ENCODE measurements around the gene SCN5A.
"Not testable (repeated sequence)": the region's sequence is repeated elsewhere in the genome, so short reads cannot be mapped to it uniquely, and the experiment has no call there.

The SCN5A gene

DNA sequence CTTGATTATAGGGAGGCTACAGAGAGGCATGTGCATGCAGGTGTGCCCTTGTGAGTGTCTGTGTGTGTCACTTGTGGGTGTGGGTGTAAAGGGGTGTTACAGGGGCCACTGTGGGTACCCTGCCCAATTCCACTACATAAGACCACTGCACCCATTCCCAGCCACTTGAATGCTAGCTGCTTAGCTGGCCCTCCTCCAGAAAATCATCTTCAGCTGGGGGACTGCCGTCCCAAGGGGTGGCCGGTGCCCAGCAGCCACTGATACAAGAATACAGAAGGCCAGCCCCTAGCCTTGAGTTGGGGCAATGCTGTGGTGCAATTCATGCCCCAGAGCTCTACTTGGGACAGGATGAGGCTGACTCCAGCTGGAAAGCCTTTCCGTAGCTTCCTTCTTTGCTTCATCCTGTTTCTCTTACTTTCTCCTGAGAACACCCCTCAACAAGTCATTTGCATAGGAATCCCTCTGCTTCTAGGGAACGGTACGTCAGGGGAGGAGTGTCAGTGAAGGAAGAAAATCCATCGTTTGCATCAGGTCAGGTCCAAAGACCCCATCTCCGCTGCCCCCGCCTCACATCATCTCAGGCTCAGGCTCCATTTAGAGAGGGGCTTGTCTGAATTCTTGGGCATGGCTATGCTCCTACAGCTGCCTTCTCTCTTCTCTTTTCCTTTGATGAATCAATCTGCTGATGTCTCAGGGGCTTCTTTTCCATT, 72.0 kb downstream of the SCN5A start:
- no peak for DNase-seq

DNA sequence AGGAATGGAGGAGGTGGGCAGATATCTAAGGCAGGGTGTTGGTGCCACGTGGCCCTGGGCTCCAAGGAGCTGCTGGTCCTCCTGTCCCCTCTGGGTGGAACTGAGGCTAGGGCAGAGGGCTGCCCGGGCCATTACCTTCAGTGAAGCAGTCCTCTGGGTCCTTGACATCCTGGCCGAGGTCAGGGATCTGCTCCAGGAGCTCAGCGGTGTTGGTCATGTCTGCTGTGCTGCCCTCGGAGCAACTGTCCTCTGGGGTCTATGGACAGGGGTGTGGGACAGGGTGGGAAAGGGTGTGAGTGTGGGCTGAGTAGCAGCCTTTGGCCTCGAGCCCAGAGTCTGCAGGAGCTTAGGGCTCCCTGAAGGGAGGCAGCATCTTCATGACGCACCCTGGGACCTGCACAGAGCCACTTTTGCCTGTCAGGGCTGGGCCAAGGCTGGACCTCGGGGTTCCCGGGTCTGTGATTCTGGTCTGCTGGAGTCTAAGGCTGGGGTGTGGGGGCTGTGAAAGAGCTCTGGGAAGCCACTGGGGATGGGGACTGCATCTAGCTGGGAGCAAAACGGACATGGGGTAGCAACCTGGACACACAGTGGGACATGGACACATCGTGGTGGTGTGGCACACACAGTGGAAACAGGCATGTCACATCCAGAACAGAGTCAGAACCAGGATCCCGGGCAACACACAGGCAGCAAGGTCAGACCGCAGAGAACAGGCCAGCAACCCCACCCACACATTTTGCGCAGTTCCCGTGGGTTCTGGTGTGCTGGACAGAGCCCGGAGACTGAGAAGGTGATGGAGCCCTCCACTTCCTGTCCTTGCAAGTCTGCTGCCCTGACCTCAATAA, 72.7 kb downstream of the SCN5A start:
- no peak for DNase-seq

GRCh38 chr3:38576131-38576525, 73.4 kb downstream of the SCN5A start:
- no peak for DNase-seq

DNA sequence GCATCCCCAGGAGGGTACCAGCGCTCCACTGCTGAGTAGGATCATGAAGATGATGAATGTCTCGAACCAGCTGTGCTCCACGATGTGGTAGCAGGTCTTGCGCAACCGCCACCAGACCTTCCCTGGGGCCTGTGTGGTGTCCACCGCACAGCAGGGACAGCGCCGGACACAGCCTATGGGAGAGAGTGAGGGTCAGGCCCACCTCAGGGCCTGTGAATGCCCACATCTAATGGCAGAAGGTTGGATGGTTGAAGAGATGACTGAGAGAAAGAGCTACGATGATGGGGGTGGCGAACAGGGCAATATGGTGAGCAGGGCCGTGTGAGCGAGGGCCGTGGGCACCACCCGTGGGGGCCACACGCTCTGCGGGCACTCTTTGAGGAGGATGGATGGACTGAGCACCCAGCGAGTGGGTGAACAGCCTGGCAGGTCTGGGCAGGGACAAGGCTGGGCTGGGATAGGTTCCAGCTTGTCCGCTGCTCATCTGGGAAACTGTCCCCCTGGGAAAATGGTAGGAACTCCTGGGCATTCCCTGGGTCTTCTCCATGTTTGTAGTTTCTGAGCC, 74.1 kb downstream of the SCN5A start:
- no peak for DNase-seq

GRCh38 chr3:38574411-38575278, 74.8 kb downstream of the SCN5A start:
- DNase-seq = no peak

DNA sequence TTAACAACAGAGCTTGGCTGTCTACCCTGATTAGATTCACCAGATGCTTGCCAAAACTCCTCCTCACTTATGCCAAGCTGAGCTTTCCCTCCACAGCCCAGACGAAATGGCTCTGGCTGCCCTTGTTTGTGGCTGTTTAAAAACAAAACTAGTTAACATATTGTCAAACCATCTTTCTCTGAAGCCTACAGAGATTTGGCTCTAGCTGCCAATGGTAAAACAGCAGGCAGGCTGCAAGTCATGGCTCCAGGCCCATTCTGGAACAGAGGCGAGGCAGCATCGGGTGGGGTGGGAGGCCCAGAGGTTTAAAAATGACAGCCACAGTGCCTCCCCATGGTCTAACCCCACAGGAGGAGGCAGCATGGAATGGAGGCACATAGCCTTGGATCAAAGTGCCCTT, 75.9 kb downstream of the SCN5A start:
- DNase-seq = no peak

GRCh38 chr3:38573111-38573510, 76.4 kb downstream of the SCN5A start:
- no peak for DNase-seq

DNA sequence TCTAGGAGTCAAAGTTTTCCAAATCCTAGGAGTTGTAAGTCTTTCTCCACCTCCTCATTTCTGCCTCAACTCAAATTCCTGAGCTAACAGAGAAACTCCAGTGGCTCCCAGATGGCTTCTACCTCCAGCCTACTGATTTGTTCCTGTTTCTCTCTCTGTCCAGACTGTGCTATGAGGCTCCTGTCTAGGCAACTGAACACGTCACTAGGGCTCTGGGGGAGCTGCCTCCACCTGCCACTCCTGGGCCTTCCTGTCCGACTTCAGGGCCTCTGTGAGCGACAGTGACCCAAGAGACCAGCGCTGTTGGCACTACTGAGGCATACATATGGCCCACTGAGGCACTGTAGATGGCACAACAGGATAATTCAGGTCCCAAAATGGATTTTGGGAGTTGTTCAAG, 82.0 kb downstream of the SCN5A start:
- no peak for DNase-seq

GRCh38 chr3:38566794-38567193, 82.7 kb downstream of the SCN5A start:
- not testable (repeated sequence) for DNase-seq

DNA sequence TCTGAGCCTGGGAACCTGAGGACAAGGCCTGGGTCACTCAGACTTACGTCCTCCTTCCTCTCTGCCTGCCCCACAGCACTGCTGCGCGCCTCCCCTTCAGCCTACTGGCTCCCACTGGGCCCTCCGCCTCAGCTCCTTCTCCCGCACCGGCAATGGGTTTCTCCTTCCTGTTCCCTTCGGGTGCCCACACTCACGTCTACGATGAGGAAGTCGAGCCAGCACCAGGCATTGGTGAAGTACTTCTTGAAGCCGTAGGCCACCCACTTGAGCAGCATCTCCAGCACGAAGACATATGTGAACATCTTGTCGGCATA, 83.3 kb downstream of the SCN5A start:
- no peak for DNase-seq

- no peak for DNase-seq
These were observed 83.9 kb downstream of the SCN5A start for GRCh38 chr3:38565339-38566214.

DNA sequence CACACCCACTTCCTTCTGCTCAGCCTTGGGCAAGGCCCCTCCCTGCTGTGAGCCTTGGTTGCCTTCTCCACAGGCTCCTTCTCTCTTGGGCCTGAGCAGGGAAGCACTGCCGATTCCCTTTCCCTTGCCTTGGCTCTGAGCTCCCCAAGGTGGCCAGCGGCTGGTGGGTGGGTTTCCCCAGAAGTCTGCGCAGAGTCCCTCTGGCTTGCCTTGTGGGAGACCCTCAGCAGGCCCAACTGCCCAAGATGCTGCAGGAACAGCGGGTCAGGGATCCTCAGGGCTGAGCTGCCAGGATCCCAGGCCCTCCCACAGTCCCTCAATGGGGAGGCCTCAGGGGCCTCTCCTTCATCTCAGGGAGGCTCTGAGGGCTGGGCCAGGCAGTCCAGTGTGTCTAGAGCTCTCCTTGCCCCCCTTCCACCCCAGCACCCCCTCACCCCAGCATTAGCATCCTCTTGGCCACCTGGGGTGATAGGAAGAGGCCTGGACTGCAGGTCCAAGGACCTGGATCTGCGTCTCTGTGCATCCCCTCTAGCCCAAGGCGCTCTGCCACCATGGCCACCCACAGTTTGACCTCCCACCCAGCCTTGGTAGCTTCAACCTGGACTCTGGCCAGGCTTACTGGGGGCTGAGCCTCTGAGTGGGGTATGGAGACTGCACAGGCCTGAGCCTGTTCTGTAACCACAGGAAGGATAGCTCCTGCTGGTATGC, 84.7 kb downstream of the SCN5A start:
- DNase-seq = no peak

- no peak for DNase-seq
These were observed 85.6 kb downstream of the SCN5A start for GRCh38 chr3:38563886-38564270.

GRCh38 chr3:38563070-38563885, 86.2 kb downstream of the SCN5A start:
- no peak for DNase-seq

DNA sequence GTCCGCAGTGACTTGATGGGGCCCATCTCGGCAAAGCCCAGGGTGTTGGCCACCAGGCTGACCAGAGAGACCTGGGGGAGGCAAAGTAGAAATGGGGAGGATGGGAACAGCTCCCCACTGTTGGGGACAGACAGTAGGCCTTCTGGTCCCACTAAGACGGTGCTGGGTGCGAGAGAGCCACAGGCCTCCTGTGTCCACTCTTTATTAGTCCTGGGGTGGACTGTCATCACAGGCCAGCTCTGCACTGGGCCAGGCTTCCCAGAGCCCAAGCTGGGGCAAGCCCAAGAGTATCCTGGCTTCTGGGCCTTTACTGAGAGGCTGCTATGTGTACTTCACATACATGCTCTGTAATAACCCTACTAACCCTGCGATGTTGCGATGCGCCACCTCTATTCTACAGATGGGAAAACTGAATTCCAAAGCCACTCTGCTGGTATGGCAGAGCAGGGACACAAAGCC, 87.0 kb downstream of the SCN5A start:
- no peak for DNase-seq

DNA sequence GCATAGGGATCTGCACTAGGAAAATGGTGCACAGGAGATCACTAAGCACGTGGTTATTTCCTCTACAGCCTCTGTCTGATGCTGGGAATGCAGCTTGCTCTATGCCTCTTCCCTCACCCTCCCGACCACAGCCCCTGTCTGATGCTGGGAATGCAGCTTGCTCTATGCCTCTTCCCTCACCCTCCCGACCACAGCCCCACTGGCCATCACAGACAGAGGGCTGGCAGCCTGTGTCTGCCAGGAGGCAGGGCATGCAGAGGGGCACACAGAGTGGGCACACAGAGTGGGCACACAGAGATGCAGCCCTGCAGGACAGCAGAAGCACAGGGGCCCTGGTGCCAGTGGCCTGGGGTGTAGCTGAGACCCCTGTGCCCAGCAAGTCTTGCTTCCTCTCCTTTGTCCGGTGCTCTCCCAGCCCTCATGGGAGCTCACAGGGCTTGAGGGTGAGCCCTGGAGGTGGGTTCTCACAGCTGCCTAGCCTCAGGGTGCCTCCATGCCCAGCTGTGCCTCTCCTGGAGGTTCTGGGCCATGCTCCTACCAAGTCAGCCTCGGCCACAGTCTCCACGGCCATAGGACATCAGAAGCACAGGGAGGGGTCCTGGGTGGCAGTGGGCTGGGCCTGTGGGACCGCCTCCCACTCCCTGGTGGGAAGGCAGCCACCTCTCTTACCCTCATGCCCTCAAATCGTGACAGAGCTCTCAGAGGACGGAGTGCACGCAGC, 87.6 kb downstream of the SCN5A start:
- DNase-seq = no peak

GRCh38 chr3:38560996-38561717, 88.3 kb downstream of the SCN5A start:
- no peak for DNase-seq

DNA sequence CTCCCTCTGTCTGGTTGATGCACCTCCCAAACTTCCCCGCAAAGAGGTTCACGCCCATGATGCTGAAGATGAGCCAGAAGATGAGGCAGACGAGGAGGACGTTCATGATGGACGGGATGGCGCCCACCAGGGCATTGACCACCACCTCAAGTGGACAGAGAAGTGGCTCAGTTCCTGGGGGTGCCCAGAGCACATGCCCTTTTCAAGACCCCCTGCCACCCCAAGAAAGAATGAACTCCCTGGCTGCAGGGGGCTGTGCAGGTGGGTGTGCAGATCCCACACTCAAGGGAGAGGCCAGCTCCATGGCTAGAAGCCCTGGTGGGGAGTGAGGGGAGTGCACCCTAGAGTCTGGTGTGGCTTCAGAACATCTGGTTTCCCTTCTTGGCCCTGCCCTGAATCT, 89.2 kb downstream of the SCN5A start:
- no peak for DNase-seq

GRCh38 chr3:38558864-38559263, 90.6 kb downstream of the SCN5A start:
- no peak for DNase-seq

Measured in stimulated activated CD4-positive, alpha-beta T cell treated with anti-CD3 and anti-CD28 coated beads, Interleukin-1b, Interleukin-23, amount 100 ng/mL, for 48 hours (primary cell).